CD14-positive monocyte (primary cell): ENCODE data around the gene NAA10. TPM values are rescaled to one million over a fixed set of nuclear protein-coding genes. Genes with fewer than 3 reads are reported as not detected.

ENCODE experiments used
- DNase-seq, 3 donors: peaks; one replicate each; pipeline ENCODE4 v3.0.0-alpha.2; 2011 to 2022
- H2AFZ ChIP-seq: 2 replicates; pipeline ENCODE4 v1.6.0; 2012; ENCODE audit warnings: mild to moderate bottlenecking, low read depth, low read length, inconsistent platforms; ENCODE audit not compliant: insufficient read depth, poor library complexity, severe bottlenecking
- H3K27ac ChIP-seq, 2 donors: 1 replicate in 1 of 2; 2 replicates in 1 of 2; pipeline ENCODE4 v1.5.1; 2012 to 2013; ENCODE audit warnings: low read length in 2 of 2, control low read depth in 1 of 2, inconsistent platforms in 1 of 2, low read depth in 1 of 2, mild to moderate bottlenecking in 1 of 2
- H3K27me3 ChIP-seq, 2 donors: one replicate each; pipeline versions ENCODE4 v1.6.0 to v1.6.1; 2011 to 2013; ENCODE audit warnings: low read length in 2 of 2; ENCODE audit not compliant: control insufficient read depth in 2 of 2, insufficient read depth in 2 of 2
- H3K36me3 ChIP-seq, 2 donors: replicated peaks in 1 of 2; 1 replicate in 1 of 2; 2 replicates in 1 of 2; pipeline versions ENCODE4 v1.5.1 to v1.6.1; 2012 to 2013; ENCODE audit warnings: low read length in 2 of 2, control low read depth in 1 of 2, inconsistent platforms in 1 of 2, mild to moderate bottlenecking in 1 of 2; ENCODE audit not compliant: insufficient read depth in 2 of 2, control insufficient read depth in 1 of 2
- H3K4me1 ChIP-seq, 2 donors: 1 replicate in 1 of 2; 2 replicates in 1 of 2; pipeline versions ENCODE4 v1.5.1 to v1.6.1; 2012 to 2013; ENCODE audit warnings: low read length in 2 of 2, control low read depth in 1 of 2, inconsistent platforms in 1 of 2, mild to moderate bottlenecking in 1 of 2, moderate library complexity in 1 of 2; ENCODE audit not compliant: insufficient read depth in 2 of 2, control insufficient read depth in 1 of 2
- H3K4me2 ChIP-seq: replicated peaks from 2 replicates; pipeline ENCODE3; 2012; ENCODE audit warnings: low read length, moderate library complexity, mild to moderate bottlenecking; ENCODE audit not compliant: poor library complexity, severe bottlenecking; ENCODE audit errors: extremely low read depth
- H3K4me3 ChIP-seq, 3 experiments: fragments of 200-600 bp in 1 of 3; sonication (generic) in 1 of 3; replicated peaks in 1 of 3; 1 replicate in 2 of 3; 2 replicates in 1 of 3; pipeline ENCODE4 v1.5.1; 2011 to 2013; ENCODE audit warnings: low read length in 3 of 3, mild to moderate bottlenecking in 3 of 3, control low read depth in 2 of 3, low read depth in 2 of 3, inconsistent platforms in 1 of 3, moderate library complexity in 1 of 3
- H3K79me2 ChIP-seq: 2 replicates; pipeline ENCODE4 v1.6.0; 2012; ENCODE audit warnings: mild to moderate bottlenecking, control low read depth, inconsistent platforms, low read length, moderate library complexity; ENCODE audit not compliant: insufficient read depth
- H3K9ac ChIP-seq: 2 replicates; pipeline ENCODE4 v1.6.0; 2017; ENCODE audit warnings: low read length, mild to moderate bottlenecking; ENCODE audit not compliant: insufficient read depth, poor library complexity, severe bottlenecking
- H3K9me3 ChIP-seq, 2 donors: replicated peaks in 1 of 2; 1 replicate in 1 of 2; 2 replicates in 1 of 2; pipeline versions ENCODE4 v1.5.1 to v1.6.1; 2012 to 2013; ENCODE audit warnings: low read length in 2 of 2, control low read depth in 1 of 2; ENCODE audit not compliant: control insufficient read depth in 1 of 2, insufficient read depth in 1 of 2
- H4K20me1 ChIP-seq: 2 replicates; pipeline ENCODE4 v1.6.0; 2012; ENCODE audit warnings: mild to moderate bottlenecking, low read length, control low read depth, moderate library complexity; ENCODE audit not compliant: insufficient read depth
- H3K27ac Mint-ChIP-seq, 7 donors: one replicate each; pipeline ENCODE4 v1.8.0; 2020; ENCODE audit warnings: mild to moderate bottlenecking in 7 of 7, mixed read lengths in 7 of 7, moderate library complexity in 6 of 7, inconsistent platforms in 2 of 7
- H3K27me3 Mint-ChIP-seq, 3 donors: one replicate each; pipeline ENCODE4 v1.8.0; 2021 to 2022; ENCODE audit warnings: low read depth in 3 of 3, mild to moderate bottlenecking in 3 of 3, mixed read lengths in 3 of 3, moderate library complexity in 3 of 3, inconsistent platforms in 1 of 3
- H3K36me3 Mint-ChIP-seq, 2 donors: one replicate each; pipeline ENCODE4 v1.8.0; 2020; ENCODE audit warnings: mixed read lengths in 2 of 2, inconsistent platforms in 1 of 2, mild to moderate bottlenecking in 1 of 2
- H3K4me1 Mint-ChIP-seq: one replicate; pipeline ENCODE4 v1.8.0; 2020; ENCODE audit warnings: mild to moderate bottlenecking, mixed read lengths
- H3K4me3 Mint-ChIP-seq, 2 donors: one replicate each; pipeline ENCODE4 v1.8.0; 2020; ENCODE audit warnings: mild to moderate bottlenecking in 2 of 2, mixed read lengths in 2 of 2, moderate library complexity in 1 of 2
- H3K9me3 Mint-ChIP-seq, 7 donors: one replicate each; pipeline ENCODE4 v1.8.0; 2020 to 2022; ENCODE audit warnings: mixed read lengths in 7 of 7, mild to moderate bottlenecking in 6 of 7, moderate library complexity in 6 of 7, inconsistent platforms in 2 of 7
- WGBS: methylation state at CpG from one replicate; pipeline ENCODE4 v1.1.5; 2013; ENCODE audit warnings: missing lambda C conversion rate; ENCODE audit not compliant: insufficient coverage; 5-methylcytosine and 5-hydroxymethylcytosine counted together
- intact Hi-C, 2 donors: fragments of 100-400 bp; cut with micrococcal nuclease; formaldehyde crosslinking; loops; one replicate each; pipeline versions ENCODE4 v1.15.0 to v1.15.1; 2023
- polyA plus RNA-seq, 3 donors: library from polyadenylated mRNA; depleted of rRNA in 1 of 3; unstranded in 2 of 3; stranded (reverse) in 1 of 3; fragments of 300-500 nt in 2 of 3; fragments of >200 nt in 1 of 3; fragmentation: Illumina TruSeq in 2 of 3; gene quantifications; 1 replicate in 2 of 3; 2 replicates in 1 of 3; pipeline ENCODE4 v1.2.3, GENCODE V29; 2012 to 2021
- TF ChIP-seq, protein P1 (sequence below): fragments of 200-600 bp; IDR thresholded peaks from one replicate; pipeline ENCODE4 v1.8.0; 2022; ENCODE audit warnings: antibody characterized with exemption, mild to moderate bottlenecking

The NAA10 gene
- polyA plus RNA-seq, 3 donors = 46.7 to 109 (median 47.9) TPM

DNA sequence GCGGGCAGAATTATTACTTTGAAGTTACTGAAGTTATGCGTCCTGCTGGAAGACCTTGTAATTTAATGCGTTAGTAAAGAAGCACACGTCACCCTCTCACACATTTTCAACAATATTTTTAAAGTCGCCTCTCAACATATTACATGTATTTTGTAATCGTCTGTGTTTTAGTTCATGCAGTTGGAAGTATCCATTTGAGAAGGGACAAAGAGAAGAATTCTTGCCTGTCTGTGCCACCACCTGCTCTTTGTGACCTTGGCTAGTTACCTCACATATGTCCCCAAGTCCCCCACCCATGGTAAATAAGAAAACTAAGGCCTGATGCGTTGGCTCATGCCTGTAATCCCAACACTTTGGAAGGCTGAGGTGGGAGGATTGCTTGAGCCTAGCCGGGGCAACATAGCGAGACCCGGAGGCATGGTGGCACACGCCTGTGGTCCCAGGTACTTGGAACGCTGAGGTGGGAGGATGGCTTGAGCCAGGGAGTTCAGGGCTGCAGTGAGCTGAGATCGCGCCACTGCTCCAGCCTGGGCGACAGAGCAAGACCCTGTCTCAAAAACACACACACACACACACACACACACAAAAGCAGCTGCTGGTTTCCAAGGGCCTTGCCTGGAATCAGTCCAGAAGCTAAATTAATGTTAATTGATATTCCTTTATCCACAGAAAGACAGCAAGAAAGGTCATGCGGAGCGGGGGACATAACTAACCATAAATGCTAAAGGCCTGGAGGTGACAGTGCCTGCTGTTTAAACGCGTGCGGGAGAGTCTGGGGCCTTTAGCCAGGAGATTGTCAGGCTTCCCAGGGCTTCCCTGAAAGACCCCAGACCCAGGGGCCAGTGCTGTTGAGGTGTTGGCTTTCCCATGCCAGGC is 38.5 kb upstream of the NAA10 start:
- Histone ChIP-seq H3K4me2 (peak overlapping the region; percentile 87), H2AFZ (peak overlapping the region; percentile 18), H3K79me2 (peaks cover 64% of the 10 kb centered on the region), H3K9me3 (no peaks in the 10 kb centered on the region), H3K27me3 (no peaks in the 10 kb centered on the region), H3K36me3 (no peaks in the 10 kb centered on the region), H4K20me1 (peaks cover 36% of the 10 kb centered on the region), H3K9ac (peak overlapping the region; percentile 97), H3K4me1 (peaks cover 39 to 44% of the 10 kb centered on the region in 2 donors), H3K4me3 (peak overlapping the region; percentile 46 to 71 (median 50)), H3K27ac (peak overlapping the region; percentile 99 to 100)
- peak overlapping the region; percentile 75 to 86 for H3K4me3 Mint-ChIP-seq
- H3K27me3 Mint-ChIP-seq = peaks cover 0 to 35% (median 0%) of the 10 kb centered on the region in 3 donors
- H3K4me1 Mint-ChIP-seq = peaks cover 34% of the 10 kb centered on the region
- TF ChIP-seq, protein P1, sequence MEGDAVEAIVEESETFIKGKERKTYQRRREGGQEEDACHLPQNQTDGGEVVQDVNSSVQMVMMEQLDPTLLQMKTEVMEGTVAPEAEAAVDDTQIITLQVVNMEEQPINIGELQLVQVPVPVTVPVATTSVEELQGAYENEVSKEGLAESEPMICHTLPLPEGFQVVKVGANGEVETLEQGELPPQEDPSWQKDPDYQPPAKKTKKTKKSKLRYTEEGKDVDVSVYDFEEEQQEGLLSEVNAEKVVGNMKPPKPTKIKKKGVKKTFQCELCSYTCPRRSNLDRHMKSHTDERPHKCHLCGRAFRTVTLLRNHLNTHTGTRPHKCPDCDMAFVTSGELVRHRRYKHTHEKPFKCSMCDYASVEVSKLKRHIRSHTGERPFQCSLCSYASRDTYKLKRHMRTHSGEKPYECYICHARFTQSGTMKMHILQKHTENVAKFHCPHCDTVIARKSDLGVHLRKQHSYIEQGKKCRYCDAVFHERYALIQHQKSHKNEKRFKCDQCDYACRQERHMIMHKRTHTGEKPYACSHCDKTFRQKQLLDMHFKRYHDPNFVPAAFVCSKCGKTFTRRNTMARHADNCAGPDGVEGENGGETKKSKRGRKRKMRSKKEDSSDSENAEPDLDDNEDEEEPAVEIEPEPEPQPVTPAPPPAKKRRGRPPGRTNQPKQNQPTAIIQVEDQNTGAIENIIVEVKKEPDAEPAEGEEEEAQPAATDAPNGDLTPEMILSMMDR = no peak
- H3K27ac Mint-ChIP-seq = peak overlapping the region; percentile 82 to 99 (median 93)
- peaks cover 0 to 18% (median 8%) of the 10 kb centered on the region in 7 donors for H3K9me3 Mint-ChIP-seq
- no peak for DNase-seq
- WGBS = no CpG with 5 or more reads among the region's 20 CpGs
- intact Hi-C loops = loop anchor here (5.0 kb wide), 2 partner anchors 34 to 39 kb away; no protein-coding TSS in a partner anchor
- H3K36me3 Mint-ChIP-seq = peaks cover 0 to 2% of the 10 kb centered on the region in 2 donors

DNA sequence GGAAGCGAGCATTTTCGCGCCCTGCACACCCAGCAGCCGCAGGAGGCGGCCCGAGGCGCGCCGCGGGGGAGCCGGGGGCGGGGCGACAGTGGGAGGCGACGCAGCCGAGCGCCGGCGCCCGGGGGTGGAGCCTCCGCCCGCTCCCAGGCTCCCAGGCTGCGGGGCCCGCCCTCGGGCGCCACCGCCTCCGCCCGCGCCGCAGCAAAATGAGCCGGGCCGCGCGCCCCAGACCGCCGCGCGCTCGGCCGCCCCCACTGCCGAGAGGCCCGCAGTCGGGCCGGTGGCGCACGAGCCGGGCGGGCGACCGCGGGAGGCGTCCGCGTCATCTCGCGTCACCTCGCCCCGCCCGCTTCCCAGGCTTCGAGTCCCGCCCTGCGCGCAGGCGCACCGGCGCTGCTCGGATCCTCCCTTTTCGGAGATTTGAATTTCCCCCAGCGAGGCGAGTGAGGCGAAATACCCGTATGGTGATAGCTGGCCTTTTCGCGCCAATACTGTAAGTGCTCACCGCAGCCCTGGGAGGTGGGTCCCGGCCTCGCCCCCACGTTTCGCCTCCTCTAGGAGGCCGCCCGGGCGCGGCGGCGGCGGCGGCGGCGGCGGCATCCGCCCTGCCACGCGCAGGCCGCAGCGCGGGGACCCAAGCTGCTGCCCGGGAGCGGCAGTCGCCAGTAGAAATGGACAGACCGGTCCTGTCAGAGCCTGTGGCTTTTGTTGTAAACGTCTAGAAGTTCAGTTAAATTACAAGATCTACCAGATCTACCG is 37.7 kb upstream of the NAA10 start, which contains the start of gene TMEM187:
TMEM187 (plus strand) TSS at position 387 of the 759 bp plus-strand sequence. CDS start 9,309 bp downstream, outside the sequence.
- under 1% methylated on average over 75 of the region's 103 CpGs for WGBS
- H3K27me3 Mint-ChIP-seq = peaks cover 0 to 41% (median 0%) of the 10 kb centered on the region in 3 donors
- H4K20me1 ChIP-seq = peaks cover 44% of the 10 kb centered on the region
- no peaks in the 10 kb centered on the region for H3K27me3 ChIP-seq
- H3K9ac ChIP-seq = peak within 1 kb of the TSS; percentile 97
- H2AFZ ChIP-seq = peak within 1 kb of the TSS; percentile 84
- H3K4me1 Mint-ChIP-seq = peaks cover 42% of the 10 kb centered on the region
- H3K9me3 ChIP-seq = no peaks in the 10 kb centered on the region
- peak within 1 kb of the TSS; percentile 100 for H3K27ac Mint-ChIP-seq
- DNase-seq = peak; percentile 80 to 90 (median 86)
- TF ChIP-seq, protein P1 = no peak
- H3K4me3 Mint-ChIP-seq = peak within 1 kb of the TSS; percentile 99 to 100
- H3K79me2 ChIP-seq = peaks cover 72% of the 10 kb centered on the region
- H3K4me2 ChIP-seq = peak within 1 kb of the TSS; percentile 87
- H3K4me3 ChIP-seq = peak within 1 kb of the TSS; percentile 90 to 100 (median 99)
- H3K4me1 ChIP-seq = peaks cover 47 to 52% of the 10 kb centered on the region in 2 donors
- peak within 1 kb of the TSS; percentile 99 to 100 for H3K27ac ChIP-seq
- H3K36me3 Mint-ChIP-seq = peaks cover under 1 to 7% of the 10 kb centered on the region in 2 donors
- peaks cover 0 to 21% (median 8%) of the 10 kb centered on the region in 7 donors for H3K9me3 Mint-ChIP-seq
- no peaks in the 10 kb centered on the region for H3K36me3 ChIP-seq
- intact Hi-C loops = loop anchor here (5.0 kb wide), 2 partner anchors 35 to 40 kb away; no protein-coding TSS in a partner anchor
